ENCODE results near the gene RHCG.

RHCG gene

GRCh38 chr15:89458440-89458839 lies 37.9 kb downstream of the RHCG start:
- H3K4me3 ChIP-seq (ENCODE audit: low read depth, low read length): no peak overlapping the region
- no peak for TF ChIP-seq CTCF (IDR thresholded peaks at IDR 0.05; ENCODE audit: insufficient read depth, low read depth, low read length, missing control alignments)
- no peak for DNase-seq (ENCODE audit: low read depth)

- TF ChIP-seq CTCF (IDR thresholded peaks at IDR 0.05; ENCODE audit: insufficient read depth, low read depth, low read length, missing control alignments): no peak
- DNase-seq (ENCODE audit: low read depth): peak; percentile 62
- H3K4me3 ChIP-seq (ENCODE audit: low read depth, low read length): no peak overlapping the region
Observed at GRCh38 chr15:89457086-89457485, 39.3 kb downstream of the RHCG start.

- DNase-seq (ENCODE audit: low read depth): no peak
- no peak overlapping the region for H3K4me3 ChIP-seq (ENCODE audit: low read depth, low read length)
- TF ChIP-seq CTCF (IDR thresholded peaks at IDR 0.05; ENCODE audit: insufficient read depth, low read depth, low read length, missing control alignments): no peak
Observed at GRCh38 chr15:89455535-89455934, 40.8 kb downstream of the RHCG start.

- no peak for DNase-seq (ENCODE audit: low read depth)
- no peak overlapping the region for H3K4me3 ChIP-seq (ENCODE audit: low read depth, low read length)
- no peak for TF ChIP-seq CTCF (IDR thresholded peaks at IDR 0.05; ENCODE audit: insufficient read depth, low read depth, low read length, missing control alignments)
Observed at GRCh38 chr15:89452330-89452836, 44.0 kb downstream of the RHCG start.

- no peak overlapping the region for H3K4me3 ChIP-seq (ENCODE audit: low read depth, low read length)
- no peak for TF ChIP-seq CTCF (IDR thresholded peaks at IDR 0.05; ENCODE audit: insufficient read depth, low read depth, low read length, missing control alignments)
- no peak for DNase-seq (ENCODE audit: low read depth)
Observed at GRCh38 chr15:89451846-89452245, 44.5 kb downstream of the RHCG start.

- no peak for TF ChIP-seq CTCF (IDR thresholded peaks at IDR 0.05; ENCODE audit: insufficient read depth, low read depth, low read length, missing control alignments)
- no peak for DNase-seq (ENCODE audit: low read depth)
- H3K4me3 ChIP-seq (ENCODE audit: low read depth, low read length): no peak overlapping the region
Observed at GRCh38 chr15:89450076-89451006, 46.0 kb downstream of the RHCG start.

Measured in GM12865 (cell line).